Naive thymus-derived CD4-positive, alpha-beta T cell (primary cell): ENCODE results near the gene BAIAP2L2. TPM values are rescaled to one million over a fixed set of nuclear protein-coding genes. Genes with fewer than 3 reads are reported as not detected.

Experiments used
- ATAC-seq: fragments of 150-1000 bp; cut with Tn5 transposase; 2 replicates; pipeline ENCODE4 v1.10.0; 2021; ENCODE audit warnings: mild to moderate bottlenecking, moderate library complexity
- CTCF ChIA-PET: fragments of 350-600 bp; sonication (Branson Sonifier 250); formaldehyde crosslinking; loops from one replicate; lab custom pipeline; 2021; ENCODE audit warnings: antibody characterized with exemption; lab: Charles Lee
- POLR2A ChIA-PET: fragments of 350-600 bp; sonication (Branson Sonifier 250); formaldehyde crosslinking; loops from one replicate; lab custom pipeline; 2021; ENCODE audit warnings: antibody characterized with exemption, inconsistent platforms; lab: Charles Lee
- DNase-seq, 9 donors: peaks; one replicate each; pipeline versions ENCODE4 v3.0.0 to v3.0.0-alpha.2; 2020 to 2022; ENCODE audit warnings: mixed read lengths in 1 of 9
- H3K27ac ChIP-seq: one replicate; pipeline ENCODE4 v1.7.0; 2013; ENCODE audit warnings: mild to moderate bottlenecking, low read depth, low read length, moderate library complexity
- H3K27me3 ChIP-seq, 2 donors: one replicate each; pipeline ENCODE4 v1.7.0; 2013; ENCODE audit warnings: low read length in 2 of 2, mild to moderate bottlenecking in 2 of 2, moderate library complexity in 2 of 2; ENCODE audit not compliant: control insufficient read depth in 2 of 2, insufficient read depth in 2 of 2
- H3K36me3 ChIP-seq, 3 experiments: 1 replicate in 2 of 3; 2 replicates in 1 of 3; pipeline ENCODE4 v1.7.0; 2013; ENCODE audit warnings: low read length in 3 of 3, mild to moderate bottlenecking in 3 of 3, moderate library complexity in 1 of 3; ENCODE audit not compliant: insufficient read depth in 3 of 3, control insufficient read depth in 2 of 3
- H3K4me1 ChIP-seq, 2 donors: one replicate each; pipeline ENCODE4 v1.7.0; 2013; ENCODE audit warnings: low read length in 2 of 2, mild to moderate bottlenecking in 2 of 2, moderate library complexity in 1 of 2; ENCODE audit not compliant: control insufficient read depth in 2 of 2, insufficient read depth in 2 of 2
- H3K4me3 ChIP-seq: 2 replicates; pipeline ENCODE4 v1.7.0; 2013; ENCODE audit warnings: mild to moderate bottlenecking, low read length
- H3K9me3 ChIP-seq, 3 experiments: 1 replicate in 2 of 3; 2 replicates in 1 of 3; pipeline ENCODE4 v1.7.0; 2013; ENCODE audit warnings: low read length in 3 of 3; ENCODE audit not compliant: control insufficient read depth in 2 of 3
- H3K27ac Mint-ChIP-seq, 9 donors: one replicate each; pipeline ENCODE4 v1.8.0; 2020 to 2022; ENCODE audit warnings: mixed read lengths in 9 of 9, mild to moderate bottlenecking in 8 of 9, moderate library complexity in 5 of 9, inconsistent platforms in 2 of 9
- H3K27me3 Mint-ChIP-seq, 5 donors: one replicate each; pipeline ENCODE4 v1.8.0; 2021 to 2022; ENCODE audit warnings: mixed read lengths in 5 of 5, mild to moderate bottlenecking in 1 of 5
- H3K36me3 Mint-ChIP-seq, 5 donors: one replicate each; pipeline ENCODE4 v1.8.0; 2020 to 2022; ENCODE audit warnings: mixed read lengths in 5 of 5, mild to moderate bottlenecking in 3 of 5, inconsistent platforms in 1 of 5
- H3K4me1 Mint-ChIP-seq, 7 donors: one replicate each; pipeline ENCODE4 v1.8.0; 2020 to 2022; ENCODE audit warnings: mixed read lengths in 7 of 7, mild to moderate bottlenecking in 3 of 7, inconsistent platforms in 1 of 7
- H3K4me3 Mint-ChIP-seq, 10 donors: one replicate each; pipeline ENCODE4 v1.8.0; 2020 to 2022; ENCODE audit warnings: mild to moderate bottlenecking in 10 of 10, mixed read lengths in 10 of 10, moderate library complexity in 6 of 10, inconsistent platforms in 2 of 10
- H3K9me3 Mint-ChIP-seq, 11 donors: one replicate each; pipeline ENCODE4 v1.8.0; 2020 to 2022; ENCODE audit warnings: mixed read lengths in 11 of 11, mild to moderate bottlenecking in 4 of 11, inconsistent platforms in 1 of 11, moderate library complexity in 1 of 11
- intact Hi-C, 2 donors: fragments of 100-400 bp; cut with micrococcal nuclease; formaldehyde crosslinking; loops; one replicate each; pipeline ENCODE4 v1.15.1; 2023
- polyA plus RNA-seq, 2 donors: library from polyadenylated mRNA; unstranded; fragments of 300-500 nt; fragmentation: Illumina TruSeq; gene quantifications; one replicate each; pipeline ENCODE4 v1.2.3, GENCODE V29; 2021
- total RNA-seq, 6 experiments: library from RNA in 5 of 6; stranded (reverse) in 5 of 6; gene quantifications; 1 replicate in 5 of 6; 2 replicates in 1 of 6; pipeline ENCODE4 v1.2.3 and lab custom pipeline; 2021 to 2026

Gene BAIAP2L2
- total and polyA plus RNA-seq, 7 experiments from 2014 or later: 0.46 to 3.9 (median 1.9) TPM; not detected in 2

DNA sequence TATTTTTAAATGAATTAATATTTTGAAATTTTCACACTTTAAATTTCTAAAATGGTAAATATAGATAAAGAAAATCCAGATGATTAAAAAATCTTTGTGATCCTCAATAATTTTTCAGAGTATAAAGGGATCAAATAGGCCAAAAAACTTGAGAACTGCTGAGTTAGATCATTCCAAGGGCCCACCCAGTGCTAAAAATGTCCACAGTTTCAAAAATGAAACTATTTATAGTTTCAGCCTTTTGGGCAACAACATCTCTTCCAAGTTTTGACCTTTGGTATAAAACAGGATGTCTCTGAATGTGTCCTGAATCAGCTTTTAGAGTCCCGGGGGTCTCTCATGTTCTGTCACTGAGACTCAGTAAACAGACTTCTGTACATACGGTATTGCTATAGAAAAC is 20.9 kb upstream of the BAIAP2L2 start:
- no peaks in the 10 kb centered on the region for H3K27me3 Mint-ChIP-seq
- no peak overlapping the region for H3K4me3 Mint-ChIP-seq
- H3K36me3 Mint-ChIP-seq: peaks cover 6 to 31% (median 7%) of the 10 kb centered on the region in 5 donors
- intact Hi-C loops: no loop called here
- no peaks in the 10 kb centered on the region for H3K27me3 ChIP-seq
- H3K4me1 Mint-ChIP-seq: no peaks in the 10 kb centered on the region
- H3K9me3 ChIP-seq: no peaks in the 10 kb centered on the region
- no peaks in the 10 kb centered on the region for H3K9me3 Mint-ChIP-seq
- ChIA-PET POLR2A (no interaction called here), CTCF (no interaction called here)
- ATAC-seq (no peak), DNase-seq (no peak)
- no peaks in the 10 kb centered on the region for H3K4me1 ChIP-seq
- no peak overlapping the region for H3K27ac ChIP-seq
- H3K4me3 ChIP-seq: no peak overlapping the region
- H3K36me3 ChIP-seq: peaks cover 0 to 74% (median 0%) of the 10 kb centered on the region in 3 experiments
- no peak overlapping the region for H3K27ac Mint-ChIP-seq

DNA sequence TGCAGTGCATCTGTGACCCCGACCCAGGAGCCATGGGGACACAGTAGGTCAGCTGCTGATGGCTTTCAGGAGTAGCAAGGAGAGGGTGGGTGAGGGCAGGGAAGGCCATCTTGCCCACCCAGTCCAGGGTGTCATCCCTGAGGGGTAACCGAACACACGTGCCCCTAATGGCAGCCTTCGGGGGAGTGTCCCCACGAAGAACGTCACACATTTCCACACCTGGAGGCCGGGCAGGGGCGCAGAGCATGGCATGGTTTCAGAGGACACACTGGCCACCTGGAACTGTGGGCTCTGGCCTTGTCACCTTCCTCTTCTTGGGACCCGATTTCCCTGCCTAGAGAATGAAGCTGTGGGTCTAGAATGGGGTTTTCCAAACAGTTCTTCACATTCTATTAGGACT is 19.4 kb upstream of the BAIAP2L2 start:
- ChIA-PET POLR2A (no interaction called here), CTCF (no interaction called here)
- Mint-ChIP-seq H3K27ac (no peak overlapping the region), H3K36me3 (peaks cover 0 to 27% (median 6%) of the 10 kb centered on the region in 5 donors), H3K4me3 (no peak overlapping the region), H3K9me3 (no peaks in the 10 kb centered on the region), H3K4me1 (no peaks in the 10 kb centered on the region), H3K27me3 (no peaks in the 10 kb centered on the region)
- Histone ChIP-seq H3K4me3 (no peak overlapping the region), H3K4me1 (no peaks in the 10 kb centered on the region), H3K27ac (no peak overlapping the region), H3K27me3 (no peaks in the 10 kb centered on the region), H3K9me3 (no peaks in the 10 kb centered on the region), H3K36me3 (peaks cover 0 to 77% (median 3%) of the 10 kb centered on the region in 3 experiments)
- DNase-seq (no peak), ATAC-seq (no peak)
- intact Hi-C loops: no loop called here

DNA sequence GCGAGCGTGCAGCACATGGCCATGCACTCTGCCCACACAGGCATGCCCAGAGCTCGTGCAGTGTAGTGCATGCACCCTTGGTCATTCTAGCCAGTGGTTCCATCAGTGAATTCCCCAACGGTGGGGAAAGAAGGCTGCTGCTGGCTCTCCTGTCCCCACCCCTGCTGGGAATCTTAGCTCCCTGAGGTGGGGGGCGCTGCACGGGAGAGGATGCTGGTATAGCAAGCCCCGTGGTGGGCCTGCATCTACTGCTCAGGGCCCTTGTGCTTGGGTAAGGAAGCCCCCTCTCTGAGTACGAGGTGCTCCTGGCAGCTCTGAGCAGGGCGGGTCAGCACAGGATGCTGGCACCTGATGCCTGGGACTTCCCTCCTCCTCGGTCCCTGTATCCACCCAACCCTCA is 18.5 kb upstream of the BAIAP2L2 start:
- Mint-ChIP-seq H3K4me3 (no peak overlapping the region), H3K4me1 (peaks cover 0 to 5% (median 0%) of the 10 kb centered on the region in 7 donors), H3K27ac (no peak overlapping the region), H3K9me3 (no peaks in the 10 kb centered on the region), H3K27me3 (no peaks in the 10 kb centered on the region), H3K36me3 (peaks cover 0 to 24% (median 3%) of the 10 kb centered on the region in 5 donors)
- no peaks in the 10 kb centered on the region for H3K9me3 ChIP-seq
- H3K4me1 ChIP-seq: no peaks in the 10 kb centered on the region
- no peak for DNase-seq
- H3K27ac ChIP-seq: no peak overlapping the region
- intact Hi-C loops: no loop called here
- no peak overlapping the region for H3K4me3 ChIP-seq
- H3K27me3 ChIP-seq: no peaks in the 10 kb centered on the region
- H3K36me3 ChIP-seq: peaks cover 0 to 72% (median 3%) of the 10 kb centered on the region in 3 experiments
- ChIA-PET POLR2A (no interaction called here), CTCF (interaction anchor here (1.0 kb wide), 1 partner anchor 15 kb away, joined by 5 read pairs; no protein-coding TSS in a partner anchor)
- ATAC-seq: no peak

DNA sequence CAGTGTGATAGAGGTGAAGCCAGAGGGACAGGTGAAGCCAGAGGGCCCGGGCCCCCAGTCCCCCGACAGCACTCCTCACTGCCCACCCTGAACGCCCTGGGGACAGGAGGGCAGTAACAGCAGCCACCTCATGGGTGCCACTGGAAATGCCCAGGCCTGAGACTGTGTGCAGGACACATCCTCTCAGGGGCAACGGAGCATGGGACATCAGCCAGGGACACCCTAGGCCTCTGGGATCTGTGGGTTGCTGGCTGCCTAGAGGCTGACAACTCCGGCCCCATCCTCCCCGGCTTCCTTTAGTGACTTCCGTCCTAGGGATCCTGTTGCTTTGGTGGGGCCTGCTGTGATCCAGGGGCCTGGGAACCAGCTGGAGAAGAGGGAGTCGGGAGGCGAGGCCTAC is 17.4 kb upstream of the BAIAP2L2 start:
- Histone ChIP-seq H3K4me3 (no peak overlapping the region), H3K27ac (no peak overlapping the region), H3K4me1 (no peaks in the 10 kb centered on the region), H3K9me3 (no peaks in the 10 kb centered on the region), H3K27me3 (no peaks in the 10 kb centered on the region), H3K36me3 (peaks cover 0 to 62% (median 3%) of the 10 kb centered on the region in 3 experiments)
- peaks cover 0 to 10% (median 0%) of the 10 kb centered on the region in 7 donors for H3K4me1 Mint-ChIP-seq
- no peaks in the 10 kb centered on the region for H3K27me3 Mint-ChIP-seq
- ATAC-seq: no peak
- POLR2A ChIA-PET: no interaction called here
- CTCF ChIA-PET: no interaction called here
- DNase-seq: no peak
- no peak overlapping the region for H3K27ac Mint-ChIP-seq
- H3K4me3 Mint-ChIP-seq: no peak overlapping the region
- peaks cover 0 to 24% (median 3%) of the 10 kb centered on the region in 5 donors for H3K36me3 Mint-ChIP-seq
- H3K9me3 Mint-ChIP-seq: no peaks in the 10 kb centered on the region
- intact Hi-C loops: no loop called here

GRCh38 chr22:38126928-38127668 is 16.6 kb upstream of the BAIAP2L2 start:
- no peaks in the 10 kb centered on the region for H3K27me3 Mint-ChIP-seq
- intact Hi-C loops: no loop called here
- ATAC-seq (no peak), DNase-seq (no peak)
- Histone ChIP-seq H3K36me3 (peaks cover 0 to 54% (median 3%) of the 10 kb centered on the region in 3 experiments), H3K27me3 (no peaks in the 10 kb centered on the region), H3K4me1 (no peaks in the 10 kb centered on the region), H3K27ac (no peak overlapping the region), H3K9me3 (no peaks in the 10 kb centered on the region), H3K4me3 (no peak overlapping the region)
- H3K36me3 Mint-ChIP-seq: peaks cover 0 to 20% (median 1%) of the 10 kb centered on the region in 5 donors
- CTCF ChIA-PET: no interaction called here
- no peaks in the 10 kb centered on the region for H3K9me3 Mint-ChIP-seq
- POLR2A ChIA-PET: no interaction called here
- peaks cover 0 to 12% (median 0%) of the 10 kb centered on the region in 7 donors for H3K4me1 Mint-ChIP-seq
- no peak overlapping the region for H3K27ac Mint-ChIP-seq
- no peak overlapping the region for H3K4me3 Mint-ChIP-seq

DNA sequence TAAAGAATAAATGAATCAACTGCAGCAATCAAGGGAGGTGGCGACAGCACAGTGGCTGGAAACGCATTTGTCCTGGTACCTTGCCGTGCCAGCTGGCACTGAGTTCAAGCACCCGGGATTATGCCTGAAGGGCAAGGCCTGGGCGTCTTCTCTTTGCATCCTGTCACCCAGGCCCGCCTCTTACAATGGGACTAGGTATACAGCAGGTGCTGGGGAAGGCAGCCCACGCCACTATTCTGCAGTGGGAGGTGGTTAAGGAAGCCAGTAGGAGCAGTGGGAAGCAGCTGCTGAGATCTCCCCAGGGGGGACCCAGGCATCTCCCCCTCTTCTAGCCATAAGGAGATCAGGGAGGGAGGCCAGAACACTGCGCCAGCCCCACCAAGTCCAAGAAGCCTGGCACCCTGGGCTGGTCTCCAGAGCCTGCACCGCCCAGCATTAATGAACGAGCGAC is 15.3 kb upstream of the BAIAP2L2 start:
- ATAC-seq (no peak), DNase-seq (no peak)
- intact Hi-C loops: no loop called here
- H3K27me3 ChIP-seq: no peaks in the 10 kb centered on the region
- no peaks in the 10 kb centered on the region for H3K9me3 ChIP-seq
- no peak overlapping the region for H3K4me3 ChIP-seq
- H3K4me1 ChIP-seq: no peaks in the 10 kb centered on the region
- peaks cover 0 to 14% (median 0%) of the 10 kb centered on the region in 5 donors for H3K36me3 Mint-ChIP-seq
- H3K4me1 Mint-ChIP-seq: peaks cover 0 to 12% (median 0%) of the 10 kb centered on the region in 7 donors
- no peak overlapping the region for H3K27ac ChIP-seq
- ChIA-PET POLR2A (no interaction called here), CTCF (no interaction called here)
- no peak overlapping the region for H3K4me3 Mint-ChIP-seq
- H3K27ac Mint-ChIP-seq: peak overlapping the region in 1 of 9 donors; percentile 68
- H3K36me3 ChIP-seq: peaks cover 0 to 47% (median 3%) of the 10 kb centered on the region in 3 experiments
- H3K9me3 Mint-ChIP-seq: no peaks in the 10 kb centered on the region
- H3K27me3 Mint-ChIP-seq: no peaks in the 10 kb centered on the region
